Measurements from ENCODE around the gene ZNF343. TPM values are rescaled to one million over a fixed set of nuclear protein-coding genes. Genes with fewer than 3 reads are reported as not detected.

Gene ZNF343
- total RNA-seq, 1 donor from 2014 or later: 14.0 TPM

Other genes starting within 250 kb of the ZNF343 start
- not detected for gene TGM3, start 212.9 kb downstream of the ZNF343 start, total RNA-seq (ENCODE audit: insufficient read depth, low replicate concordance)
- gene TGM6, start 128.0 kb downstream of the ZNF343 start, total RNA-seq (ENCODE audit: insufficient read depth, low replicate concordance): not detected
- gene SNRPB, start 38.1 kb downstream of the ZNF343 start, total RNA-seq (ENCODE audit: insufficient read depth, low replicate concordance): 85.9 TPM
- gene TMC2, start 27.7 kb upstream of the ZNF343 start, total RNA-seq (ENCODE audit: insufficient read depth, low replicate concordance): 1.4 TPM
- 66.9 TPM for gene NOP56, start 143.7 kb upstream of the ZNF343 start, total RNA-seq (ENCODE audit: insufficient read depth, low replicate concordance)
- gene IDH3B, start 155.3 kb upstream of the ZNF343 start, total RNA-seq (ENCODE audit: insufficient read depth, low replicate concordance): 60.2 TPM
- gene EBF4, start 183.9 kb upstream of the ZNF343 start, total RNA-seq (ENCODE audit: insufficient read depth, low replicate concordance): 14.4 TPM